Measurements from ENCODE around the gene MADCAM1.

Gene MADCAM1

DNA sequence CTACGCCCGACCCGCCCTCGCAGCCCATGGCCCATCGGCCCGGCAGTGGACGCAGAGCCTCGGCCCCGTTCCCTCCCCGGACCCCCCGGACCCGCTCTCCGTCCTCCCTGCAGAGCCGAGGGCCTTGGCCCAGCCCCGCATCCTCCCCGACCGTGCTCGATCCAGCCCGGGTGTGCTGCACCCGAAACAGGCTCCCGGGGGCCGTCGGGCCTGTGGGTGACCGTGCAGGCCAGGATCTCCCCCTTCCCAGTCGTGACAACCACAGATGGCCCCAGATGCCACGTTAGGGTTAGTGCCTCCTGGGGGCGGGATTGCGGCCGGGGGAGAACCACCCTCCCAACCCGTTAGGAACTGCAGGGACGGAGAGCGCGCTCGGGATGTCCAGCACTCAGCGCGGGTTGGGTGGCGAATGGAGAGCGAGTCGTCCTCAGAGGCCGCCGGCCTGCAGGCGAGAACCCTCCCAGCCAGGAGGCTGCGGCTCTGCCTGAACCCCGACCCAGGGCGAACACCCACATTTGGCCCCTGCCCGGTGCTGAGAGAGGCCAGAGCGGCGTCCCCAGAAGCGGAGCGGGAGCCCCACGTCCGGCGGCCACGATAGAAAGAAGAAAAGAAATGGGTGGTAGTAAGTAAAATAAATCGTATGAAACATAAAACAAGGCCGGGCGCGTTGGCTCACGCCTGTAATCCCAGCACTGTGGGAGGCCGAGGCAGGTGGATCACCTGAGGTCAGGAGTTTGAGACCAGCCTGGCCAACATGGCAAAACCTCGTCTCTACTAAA lies 6.7 kb upstream of the MADCAM1 start:
- DNase-seq = peak in 2 of 3 donors; percentile 33 to 58

DNA sequence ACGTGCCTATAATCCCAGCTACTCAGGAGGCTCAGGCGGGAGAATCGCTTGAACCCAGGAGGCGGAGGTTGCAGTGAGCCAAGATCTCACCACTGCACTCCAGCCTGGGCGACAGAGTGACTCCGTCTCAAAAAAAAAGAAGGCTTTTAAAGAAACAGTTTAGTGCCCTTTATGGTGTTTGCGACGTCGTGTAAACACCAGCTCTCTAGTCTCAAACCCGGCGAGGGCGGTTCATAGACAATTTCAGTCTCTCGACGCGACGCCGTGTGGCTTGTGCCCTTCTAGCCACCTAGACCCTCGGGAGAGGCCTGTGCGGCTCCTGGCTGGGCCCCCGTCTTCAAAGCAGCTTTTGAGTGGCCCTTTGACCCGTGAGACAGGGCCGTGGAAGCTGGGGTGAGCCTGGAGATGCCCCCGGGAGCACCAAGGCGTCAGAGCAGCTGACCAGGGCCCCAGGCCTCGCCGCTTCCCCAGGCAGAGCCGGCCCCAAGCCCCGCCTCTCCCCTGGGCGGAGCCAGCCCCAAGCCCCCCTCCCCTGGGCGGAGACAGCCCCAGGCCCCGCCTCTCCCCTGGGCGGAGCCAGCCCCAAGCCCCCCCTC lies 5.0 kb upstream of the MADCAM1 start:
- DNase-seq = peak in 1 of 3 donors; percentile 45

DNA sequence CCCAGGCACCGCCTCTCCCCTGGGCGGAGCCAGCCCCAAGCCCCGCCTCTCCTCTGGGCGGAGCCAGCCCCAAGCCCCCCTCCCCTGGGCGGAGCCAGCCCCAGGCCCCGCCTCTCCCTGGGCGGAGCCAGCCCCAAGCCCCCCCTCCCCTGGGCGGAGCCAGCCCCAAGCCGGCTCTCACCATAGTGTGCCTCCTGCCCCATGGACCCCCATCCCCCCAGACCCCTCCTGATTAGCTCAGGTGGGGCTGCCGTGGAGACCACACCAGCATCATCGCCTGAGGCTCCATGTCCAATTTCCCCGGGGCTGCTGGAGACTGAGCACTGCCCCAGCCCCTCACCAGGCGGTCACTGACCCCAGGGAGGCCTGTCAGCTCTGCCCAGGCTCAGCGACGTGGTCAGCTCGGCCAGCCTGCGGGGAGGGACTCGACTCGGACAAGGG lies 4.2 kb upstream of the MADCAM1 start:
- DNase-seq = peak in 1 of 3 donors; percentile 38

DNA sequence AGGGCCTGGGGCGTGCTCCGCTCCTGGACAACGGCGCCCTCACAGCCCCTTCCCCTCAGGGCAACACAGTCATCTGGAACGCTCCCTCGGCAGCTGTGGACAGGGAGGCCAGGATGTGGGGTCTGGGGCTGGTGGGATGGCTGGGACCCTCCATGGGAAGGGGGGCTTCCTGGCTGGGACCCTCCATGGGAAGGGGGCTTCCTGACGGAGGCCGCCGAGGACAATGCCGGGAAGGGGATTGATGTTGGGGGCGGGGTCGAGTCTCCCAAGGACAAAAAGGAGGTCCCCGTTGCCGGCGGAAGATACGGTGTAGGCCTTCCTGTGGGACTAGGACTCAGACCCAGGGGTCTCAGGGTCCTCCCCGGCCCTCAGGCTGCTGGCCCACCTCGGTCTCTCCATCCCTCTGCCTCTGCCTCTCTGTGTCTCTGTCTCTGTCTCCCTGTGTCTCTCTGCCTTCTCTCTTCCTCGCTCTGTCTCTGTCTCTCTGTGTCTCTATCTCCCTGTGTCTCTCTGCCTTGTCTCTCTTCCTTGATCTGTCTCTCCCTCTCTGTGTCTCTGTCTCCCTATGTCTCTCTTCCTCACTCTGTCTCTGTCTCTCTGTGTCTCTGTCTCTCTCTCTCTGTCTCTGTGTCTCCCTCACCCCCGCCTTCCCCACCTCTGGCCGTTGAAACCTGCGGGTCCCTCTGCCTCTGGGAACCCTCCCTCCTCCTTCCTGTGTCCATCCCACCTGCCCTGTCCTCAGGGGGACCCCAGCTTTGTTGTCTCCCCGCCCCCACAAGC lies 2.7 kb upstream of the MADCAM1 start:
- no peak for DNase-seq

- no peak for DNase-seq
Measured at GRCh38 chr19:494171-495080, 1.9 kb upstream of the MADCAM1 start.

DNA sequence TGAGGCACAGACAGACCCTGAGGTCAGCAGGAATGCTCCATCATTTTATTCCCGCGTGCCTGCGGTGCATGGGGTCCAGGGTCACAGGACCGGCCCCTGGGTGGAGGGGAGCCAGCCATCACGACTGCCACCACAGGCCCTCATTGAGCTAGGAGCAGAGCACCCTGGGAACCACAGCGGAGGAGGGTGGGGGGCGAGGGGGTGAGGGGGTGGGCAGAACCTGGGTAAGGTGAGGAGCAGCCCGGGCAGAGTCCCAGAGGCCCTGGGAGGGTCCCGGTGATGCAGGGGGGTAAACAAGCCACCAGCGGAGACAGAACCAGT lies 1.2 kb upstream of the MADCAM1 start:
- DNase-seq = no peak

DNA sequence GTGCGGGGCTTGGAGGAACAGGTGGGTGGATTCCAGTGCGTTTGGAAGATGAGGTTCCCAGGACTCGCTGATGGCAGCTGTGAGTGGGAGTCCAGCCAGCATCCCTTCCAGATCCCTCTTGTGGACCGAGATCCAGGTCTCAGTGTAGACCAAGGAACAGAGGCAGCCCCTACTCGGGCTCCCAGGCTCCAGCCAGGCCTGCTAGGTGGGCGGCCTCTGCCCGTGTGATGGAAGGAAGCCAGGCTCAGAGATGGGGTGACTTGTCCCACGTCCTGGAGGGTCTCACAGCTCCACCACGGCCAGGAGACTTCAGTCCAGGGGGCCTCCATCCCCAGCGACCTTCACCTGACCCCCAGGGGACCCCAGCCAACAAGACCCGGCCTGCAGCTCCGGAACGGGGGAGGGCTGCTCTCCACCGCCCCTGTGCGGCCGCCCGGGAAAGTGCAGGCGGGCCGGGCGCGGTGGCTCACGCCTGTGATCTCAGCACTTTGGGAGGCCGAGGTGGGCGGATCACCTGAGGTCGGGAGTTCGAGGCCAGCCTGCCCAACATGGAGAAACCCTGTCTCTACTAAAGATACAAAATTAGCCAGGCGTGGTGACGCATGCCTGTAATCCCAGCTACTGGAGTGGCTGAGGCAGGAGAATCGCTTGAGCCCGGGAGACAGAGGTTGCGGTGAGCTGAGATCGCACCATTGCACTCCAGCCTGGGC lies 729 bp upstream of the MADCAM1 start:
- peak; percentile 34 to 63 (median 39) for DNase-seq

- DNase-seq = no peak
Measured at GRCh38 chr19:496986-497385, 700 bp downstream of the MADCAM1 start.

DNA sequence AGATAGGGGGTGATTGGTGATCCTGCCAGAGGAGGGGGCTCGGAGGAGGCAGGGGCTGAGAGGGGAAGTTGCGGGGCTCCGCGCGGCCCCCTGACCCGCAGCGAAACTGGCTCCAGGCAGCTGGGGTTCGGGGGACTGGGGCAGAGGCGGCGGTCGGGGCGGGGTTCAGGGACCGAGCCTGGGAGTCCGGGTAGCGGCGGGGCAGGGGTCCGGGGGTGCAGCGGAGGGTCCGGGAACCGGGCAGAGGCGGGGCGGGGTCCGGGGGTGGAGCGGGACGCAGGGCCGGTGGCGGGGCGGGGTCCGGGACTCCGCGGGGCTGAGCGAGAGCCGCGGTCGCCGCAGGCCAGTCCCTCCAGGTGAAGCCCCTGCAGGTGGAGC lies 1.2 kb downstream of the MADCAM1 start:
- peak in 1 of 3 donors; percentile 8 for DNase-seq

- DNase-seq = peak in 1 of 3 donors; percentile 13
Measured at GRCh38 chr19:497869-498510, 1.7 kb downstream of the MADCAM1 start.

GRCh38 chr19:498511-498891 lies 2.2 kb downstream of the MADCAM1 start:
- no peak for DNase-seq

- DNase-seq = no peak
Measured at GRCh38 chr19:498977-499623, 2.8 kb downstream of the MADCAM1 start.

GRCh38 chr19:501646-502045 lies 5.4 kb downstream of the MADCAM1 start:
- DNase-seq = no peak

- no peak for DNase-seq
Measured at GRCh38 chr19:504616-505015, 8.3 kb downstream of the MADCAM1 start.

- peak; percentile 86 to 98 (median 91) for DNase-seq
Measured at GRCh38 chr19:506404-507285, 10.4 kb downstream of the MADCAM1 start.

- peak; percentile 97 to 100 (median 100) for DNase-seq
Measured at GRCh38 chr19:507286-508203, 11.3 kb downstream of the MADCAM1 start, which contains the start of gene TPGS1. TPGS1 (plus strand) TSS chr19:507497; CDS start chr19:507507, 10 bp downstream.

- DNase-seq = no peak
Measured at GRCh38 chr19:508204-509150, 12.2 kb downstream of the MADCAM1 start.
